ENCODE data around the gene SRD5A3. TPM values are rescaled to one million over a fixed set of nuclear protein-coding genes. Genes with fewer than 3 reads are reported as not detected.

The SRD5A3 gene
- total RNA-seq: 10 to 100 TPM; 19.2 to 19.7 TPM

DNA sequence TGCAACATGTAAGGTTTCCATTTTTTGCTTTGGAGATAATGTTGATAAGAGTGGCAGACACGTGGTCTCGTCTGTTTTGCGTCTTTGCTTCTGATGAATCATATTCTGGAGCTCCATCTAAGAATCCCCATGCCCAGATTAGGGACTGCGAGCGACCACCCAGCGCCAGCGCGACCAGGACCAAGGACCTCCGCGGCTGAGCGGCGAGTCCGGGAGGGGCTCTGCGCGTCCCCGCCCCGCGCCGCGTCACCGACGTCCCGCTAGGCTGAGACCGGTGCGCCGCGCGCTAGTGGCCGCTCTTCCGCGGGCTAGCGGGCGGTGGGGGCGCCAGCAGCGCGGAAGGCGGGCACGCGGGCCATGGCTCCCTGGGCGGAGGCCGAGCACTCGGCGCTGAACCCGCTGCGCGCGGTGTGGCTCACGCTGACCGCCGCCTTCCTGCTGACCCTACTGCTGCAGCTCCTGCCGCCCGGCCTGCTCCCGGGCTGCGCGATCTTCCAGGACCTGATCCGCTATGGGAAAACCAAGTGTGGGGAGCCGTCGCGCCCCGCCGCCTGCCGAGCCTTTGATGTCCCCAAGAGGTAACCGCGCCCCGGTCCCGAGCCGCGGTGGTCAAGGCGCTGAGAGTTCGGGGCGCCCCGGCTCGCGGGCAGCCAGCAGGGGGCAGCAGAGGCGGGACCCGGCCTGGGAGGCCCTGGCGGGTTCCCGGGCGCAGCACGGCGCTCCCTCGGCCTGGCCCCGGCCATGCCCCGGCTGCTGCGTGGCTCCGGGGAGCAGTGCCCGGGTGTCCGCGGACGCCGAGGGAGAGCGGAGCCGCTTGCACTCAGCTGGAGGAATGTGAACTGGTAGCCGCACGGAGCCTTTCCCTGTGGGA, at the start of gene SRD5A3:
Gene SRD5A3 (plus strand): TSS at position 263 of the 871 bp plus-strand sequence. CDS start 95 bp downstream, at position 358.
- Mint-ChIP-seq H3K4me3 (peak within 1 kb of the TSS; percentile 82), H3K4me1 (ENCODE audit: low read depth) (peaks cover 28% of the 10 kb centered on the region), H3K36me3 (no peaks in the 10 kb centered on the region), H3K9me3 (no peaks in the 10 kb centered on the region), H3K27me3 (no peaks in the 10 kb centered on the region), H3K27ac (peak within 1 kb of the TSS; percentile 84)
- intact Hi-C loops (cut with micrococcal nuclease): loop anchor here (1.0 to 5.0 kb wide), 7 partner anchors 49 to 602 kb away; partner anchors contain the start of genes CEP135, CLOCK, EXOC1 and TMEM165
- ChIA-PET POLR2A (interaction anchor here (1.1 to 3.4 kb wide), 3 partner anchors 10 to 200 kb away, joined by 4 to 10 read pairs (median 4); partner anchors contain the start of gene TMEM165), CTCF (interaction anchor here (0.6 to 4.2 kb wide), 39 partner anchors 8 to 1112 kb away, joined by 3 to 53 read pairs (median 4); partner anchors contain the start of genes CEP135 and TMEM165)
- peak; percentile 85 for DNase-seq

DNA sequence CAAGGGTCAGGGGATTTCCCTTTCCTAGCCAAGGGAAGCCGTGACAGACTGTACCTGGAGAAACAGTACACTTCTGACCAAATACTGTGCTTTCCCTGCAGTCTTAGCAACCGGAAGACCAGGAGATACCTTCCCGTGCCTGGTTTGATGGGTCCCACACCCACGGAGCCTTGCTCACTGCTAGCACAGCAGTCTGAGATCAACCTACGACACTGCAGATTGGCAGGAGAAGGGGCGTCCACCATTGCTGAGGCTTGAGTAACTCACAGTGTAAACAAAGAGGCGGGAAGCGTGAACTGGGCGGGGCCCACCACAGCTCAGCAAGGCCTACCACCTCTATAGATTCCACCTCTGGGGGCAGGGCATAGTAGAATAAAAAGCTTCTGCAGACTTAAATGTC, 48.7 kb upstream of the SRD5A3 start:
- ChIA-PET POLR2A (interaction anchor here (1.2 kb wide), 1 partner anchor 932 kb away, joined by 3 read pairs; no protein-coding TSS in a partner anchor), CTCF (no interaction called here)
- Mint-ChIP-seq H3K27ac (no peak overlapping the region), H3K4me1 (ENCODE audit: low read depth) (no peaks in the 10 kb centered on the region), H3K27me3 (peaks cover 16% of the 10 kb centered on the region), H3K9me3 (no peaks in the 10 kb centered on the region), H3K4me3 (no peak overlapping the region), H3K36me3 (no peaks in the 10 kb centered on the region)
- intact Hi-C loops (cut with micrococcal nuclease): no loop called here
- DNase-seq: no peak

DNA sequence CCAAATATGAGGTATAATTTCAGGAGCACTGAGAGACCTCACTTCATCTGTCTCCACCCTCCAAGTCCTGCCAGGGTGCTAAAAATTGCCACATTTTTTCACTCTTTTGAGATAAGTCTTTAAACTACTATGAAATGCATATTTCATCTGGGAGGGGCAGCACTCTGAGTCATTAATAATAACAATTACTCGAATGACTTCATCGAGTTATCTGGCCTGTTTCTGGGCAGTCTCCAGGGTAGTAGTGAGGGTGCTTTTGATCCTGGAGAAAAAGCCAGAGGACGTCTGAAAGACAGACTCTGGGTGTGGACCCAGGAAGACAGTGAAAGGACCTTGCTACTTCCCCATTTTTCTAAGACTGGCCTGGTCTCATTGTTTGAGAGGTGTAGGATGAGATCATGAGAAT, 42.3 kb upstream of the SRD5A3 start:
- Mint-ChIP-seq H3K9me3 (no peaks in the 10 kb centered on the region), H3K27me3 (peaks cover 5% of the 10 kb centered on the region), H3K36me3 (no peaks in the 10 kb centered on the region), H3K27ac (no peak overlapping the region), H3K4me3 (no peak overlapping the region), H3K4me1 (ENCODE audit: low read depth) (no peaks in the 10 kb centered on the region)
- intact Hi-C loops (cut with micrococcal nuclease): no loop called here
- no peak for DNase-seq
- ChIA-PET CTCF (interaction anchor here (1.2 kb wide), 1 partner anchor 9 kb away, joined by 9 read pairs; no protein-coding TSS in a partner anchor), POLR2A (no interaction called here)

DNA sequence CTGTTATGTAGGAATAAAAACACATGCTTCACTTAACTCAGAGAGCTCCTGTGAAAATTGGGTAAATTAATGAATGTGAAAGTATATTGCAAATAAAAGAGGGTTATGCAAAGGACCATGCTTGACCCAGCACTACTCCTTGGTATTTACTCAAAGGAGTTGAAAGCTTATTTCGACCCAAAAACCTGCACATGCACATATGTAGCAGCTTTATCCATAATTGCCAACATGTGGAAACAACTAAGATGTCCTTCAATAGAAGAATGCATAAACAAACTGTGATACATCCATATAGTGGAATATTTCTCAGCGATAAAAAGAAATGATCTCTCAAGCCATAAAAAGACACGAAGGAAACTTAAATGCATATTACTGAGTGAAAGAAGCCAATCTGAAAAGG, 41.7 kb upstream of the SRD5A3 start:
- H3K4me1 Mint-ChIP-seq (ENCODE audit: low read depth): no peaks in the 10 kb centered on the region
- H3K4me3 Mint-ChIP-seq: no peak overlapping the region
- H3K27ac Mint-ChIP-seq: no peak overlapping the region
- H3K27me3 Mint-ChIP-seq: peaks cover 5% of the 10 kb centered on the region
- intact Hi-C loops (cut with micrococcal nuclease): no loop called here
- no peaks in the 10 kb centered on the region for H3K9me3 Mint-ChIP-seq
- no peak for DNase-seq
- CTCF ChIA-PET: interaction anchor here (1.2 kb wide), 1 partner anchor 8 kb away, joined by 9 read pairs; no protein-coding TSS in a partner anchor
- POLR2A ChIA-PET: no interaction called here
- H3K36me3 Mint-ChIP-seq: no peaks in the 10 kb centered on the region

DNA sequence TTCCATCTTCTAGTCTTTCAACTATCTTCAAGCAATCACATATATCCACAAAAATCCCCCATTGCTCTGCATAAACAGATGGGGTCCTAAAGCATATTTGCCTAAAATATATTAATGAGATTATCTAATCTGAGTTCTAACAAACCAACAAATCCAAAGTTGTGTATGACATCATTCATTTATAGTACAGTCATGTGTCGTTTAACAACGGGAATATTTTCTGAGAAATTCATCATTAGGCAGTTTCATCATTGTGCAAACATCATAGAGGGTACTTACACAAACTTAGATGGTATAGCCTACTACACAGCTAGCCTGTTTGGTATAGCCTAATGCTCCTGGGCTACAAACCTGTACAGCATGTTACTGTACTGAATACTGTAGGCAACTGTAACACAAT, 38.0 kb upstream of the SRD5A3 start:
- intact Hi-C loops (cut with micrococcal nuclease): no loop called here
- POLR2A ChIA-PET: no interaction called here
- no peaks in the 10 kb centered on the region for H3K36me3 Mint-ChIP-seq
- H3K9me3 Mint-ChIP-seq: peaks cover 1% of the 10 kb centered on the region
- no peak overlapping the region for H3K27ac Mint-ChIP-seq
- peaks cover 2% of the 10 kb centered on the region for H3K4me1 Mint-ChIP-seq (ENCODE audit: low read depth)
- H3K27me3 Mint-ChIP-seq: peaks cover 2% of the 10 kb centered on the region
- H3K4me3 Mint-ChIP-seq: no peak overlapping the region
- CTCF ChIA-PET: no interaction called here
- no peak for DNase-seq

DNA sequence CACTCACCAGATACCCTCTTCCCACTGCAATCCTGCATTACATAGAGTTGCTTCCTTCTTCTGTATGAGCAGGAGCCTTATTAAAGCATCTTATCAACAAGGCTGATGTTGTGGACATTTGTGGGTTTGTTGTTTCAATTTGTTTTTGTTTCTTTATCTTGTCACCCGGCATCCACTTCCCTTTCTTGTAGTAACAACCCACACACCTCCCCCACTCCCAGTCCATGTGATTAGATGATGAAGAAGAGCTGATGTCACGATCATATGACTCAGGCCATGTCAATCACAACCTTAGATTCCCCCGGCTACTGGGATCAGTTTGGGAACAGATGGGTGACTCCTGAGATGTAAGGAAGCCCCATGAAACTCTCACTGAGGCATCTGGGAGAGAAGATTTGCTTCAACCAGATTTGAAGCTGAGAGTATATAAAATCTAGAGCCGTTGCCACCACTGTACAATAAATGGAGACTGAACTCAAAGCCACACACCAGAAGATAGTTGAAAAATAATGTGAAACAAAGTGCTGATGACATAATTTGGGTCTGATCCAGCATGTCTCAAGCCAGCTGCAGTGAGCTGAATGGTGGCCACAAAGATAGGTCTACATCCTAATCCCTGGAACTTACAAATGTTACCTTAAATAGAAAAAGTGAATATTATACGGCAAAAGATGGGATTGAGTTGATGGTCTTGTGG, 34.1 kb upstream of the SRD5A3 start:
- Mint-ChIP-seq H3K36me3 (no peaks in the 10 kb centered on the region), H3K27me3 (peaks cover 2% of the 10 kb centered on the region), H3K4me1 (ENCODE audit: low read depth) (peaks cover 2% of the 10 kb centered on the region), H3K9me3 (peaks cover 2% of the 10 kb centered on the region), H3K27ac (no peak overlapping the region), H3K4me3 (no peak overlapping the region)
- DNase-seq: no peak
- intact Hi-C loops (cut with micrococcal nuclease): loop anchor here (10.0 kb wide), 2 partner anchors 423 to 993 kb away; no protein-coding TSS in a partner anchor
- POLR2A ChIA-PET: no interaction called here
- CTCF ChIA-PET: interaction anchor here (0.7 to 3.3 kb wide), 14 partner anchors 8 to 1682 kb away, joined by 3 to 26 read pairs (median 4); no protein-coding TSS in a partner anchor

DNA sequence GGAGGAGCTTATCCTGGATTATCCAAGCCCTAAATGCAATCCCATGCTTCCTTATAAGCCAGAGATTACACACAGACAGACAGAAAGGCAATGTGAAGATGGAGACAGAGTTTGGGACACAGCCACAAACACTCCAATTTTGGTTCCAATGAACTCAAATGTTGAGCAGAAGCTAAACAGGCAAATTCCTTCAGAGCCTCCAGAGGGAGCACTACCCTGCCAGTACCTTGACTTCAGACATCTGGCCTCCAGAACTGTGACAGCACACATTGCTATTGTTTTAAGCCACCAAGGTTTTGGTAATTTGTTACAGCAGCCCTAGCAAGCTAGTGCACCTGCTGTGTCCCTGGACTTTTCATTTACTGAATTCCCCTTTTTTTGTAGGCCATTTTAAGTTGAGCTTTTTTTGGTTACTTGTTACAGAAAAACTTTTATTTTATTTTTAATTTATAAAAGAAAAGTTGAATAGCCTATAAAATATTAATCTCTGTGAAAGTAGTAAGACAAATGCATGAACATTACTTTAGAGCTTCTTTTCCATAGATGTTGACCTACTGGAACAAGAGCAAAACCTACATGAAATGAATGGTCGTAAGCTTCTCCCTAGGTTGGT, 33.4 kb upstream of the SRD5A3 start:
- ChIA-PET CTCF (interaction anchor here (0.6 to 3.3 kb wide), 16 partner anchors 9 to 1681 kb away, joined by 3 to 26 read pairs (median 4); no protein-coding TSS in a partner anchor), POLR2A (no interaction called here)
- peak; percentile 44 for DNase-seq
- no peaks in the 10 kb centered on the region for H3K36me3 Mint-ChIP-seq
- peaks cover 2% of the 10 kb centered on the region for H3K9me3 Mint-ChIP-seq
- H3K4me1 Mint-ChIP-seq (ENCODE audit: low read depth): peaks cover 5% of the 10 kb centered on the region
- no peak overlapping the region for H3K4me3 Mint-ChIP-seq
- peaks cover 2% of the 10 kb centered on the region for H3K27me3 Mint-ChIP-seq
- intact Hi-C loops (cut with micrococcal nuclease): loop anchor here (10.0 kb wide), 2 partner anchors 422 to 992 kb away; no protein-coding TSS in a partner anchor
- no peak overlapping the region for H3K27ac Mint-ChIP-seq

DNA sequence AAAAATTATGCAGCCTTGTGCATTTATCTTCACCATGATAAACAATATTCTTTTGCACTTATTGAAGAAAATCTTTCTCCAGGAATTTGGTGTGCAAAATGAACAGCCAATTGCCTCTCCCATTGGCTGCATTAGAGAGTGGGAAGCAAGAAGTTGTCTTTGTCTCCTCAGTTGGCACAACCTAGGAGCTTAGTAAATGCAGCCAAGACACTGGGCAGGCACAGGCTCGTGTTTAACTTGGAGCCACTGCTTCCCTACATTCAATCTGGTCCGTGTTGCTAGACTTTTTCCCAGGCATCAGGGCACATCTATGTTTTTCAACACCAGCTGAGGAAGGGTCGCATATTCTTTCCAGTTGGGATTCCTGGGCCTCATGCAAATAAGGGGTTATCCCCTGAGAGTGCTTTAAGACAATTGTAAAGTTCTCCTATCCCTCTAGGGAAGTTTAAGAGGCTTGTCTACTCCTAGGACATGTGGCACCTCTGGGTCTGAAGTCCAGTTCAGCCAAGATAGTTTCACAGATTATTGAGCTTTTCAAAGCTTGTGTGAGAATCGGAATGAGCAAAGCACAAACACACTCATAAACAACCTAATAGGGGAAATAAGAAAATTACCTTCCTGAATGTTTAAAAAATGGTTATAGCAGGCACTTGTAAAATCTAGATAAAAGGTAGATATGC, 31.8 kb upstream of the SRD5A3 start:
- DNase-seq: no peak
- intact Hi-C loops (cut with micrococcal nuclease): loop anchor here (10.0 kb wide), 2 partner anchors 421 to 991 kb away; no protein-coding TSS in a partner anchor
- Mint-ChIP-seq H3K4me1 (ENCODE audit: low read depth) (peaks cover 21% of the 10 kb centered on the region), H3K27ac (no peak overlapping the region), H3K36me3 (no peaks in the 10 kb centered on the region), H3K27me3 (peaks cover 2% of the 10 kb centered on the region), H3K9me3 (peaks cover 2% of the 10 kb centered on the region), H3K4me3 (no peak overlapping the region)
- POLR2A ChIA-PET: no interaction called here
- CTCF ChIA-PET: no interaction called here

DNA sequence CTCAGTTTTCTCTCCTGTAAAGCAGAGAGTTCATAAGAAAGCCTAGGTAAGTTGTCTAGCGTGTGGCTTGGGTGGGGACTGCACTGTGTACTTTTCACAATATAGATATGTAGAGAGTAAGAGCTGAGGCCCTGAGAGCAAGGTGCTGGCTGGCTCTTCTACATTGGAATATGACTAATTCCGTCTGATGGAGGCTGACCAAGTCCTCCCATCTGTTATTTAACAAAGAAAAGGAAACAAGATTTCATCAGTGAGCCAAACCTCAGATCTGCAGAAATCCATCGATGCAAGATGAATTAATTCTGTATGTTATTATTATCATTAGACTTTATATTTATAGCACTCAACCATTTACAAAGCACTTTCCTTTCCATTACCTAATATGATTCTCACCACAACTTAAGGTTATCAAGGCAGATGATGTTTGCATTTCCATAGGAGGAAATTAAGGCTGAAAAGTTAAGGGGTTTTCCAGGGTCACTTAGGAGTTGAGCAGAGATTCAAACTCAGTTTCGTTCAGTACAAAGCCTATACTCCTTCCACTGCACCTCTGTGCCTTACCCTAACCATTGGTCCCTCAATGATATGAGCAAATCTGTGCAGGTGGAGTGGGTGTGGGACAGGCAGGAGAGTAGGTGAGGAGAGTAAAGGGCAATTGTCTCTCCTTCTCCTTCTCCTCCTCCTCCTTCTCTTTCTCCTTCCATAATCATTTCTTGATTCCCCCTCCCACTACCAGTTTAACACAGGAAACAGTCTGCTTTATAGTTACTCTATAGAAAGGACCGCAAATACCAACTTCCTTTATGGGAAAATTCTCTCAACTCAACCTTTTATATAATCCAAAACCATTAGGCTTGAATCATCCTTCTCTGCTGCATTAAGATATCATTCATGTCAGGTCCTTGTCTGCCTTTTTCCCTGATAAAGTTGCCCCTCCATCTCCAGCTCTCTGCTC, 27.6 kb upstream of the SRD5A3 start:
- Mint-ChIP-seq H3K27me3 (no peaks in the 10 kb centered on the region), H3K9me3 (no peaks in the 10 kb centered on the region), H3K27ac (peak overlapping the region; percentile 31), H3K4me3 (no peak overlapping the region), H3K4me1 (ENCODE audit: low read depth) (peaks cover 29% of the 10 kb centered on the region), H3K36me3 (no peaks in the 10 kb centered on the region)
- CTCF ChIA-PET: interaction anchor here (0.7 to 1.2 kb wide), 3 partner anchors 134 to 510 kb away, joined by 3 read pairs; no protein-coding TSS in a partner anchor
- POLR2A ChIA-PET: no interaction called here
- DNase-seq: peak; percentile 22
- intact Hi-C loops (cut with micrococcal nuclease): loop anchor here (1.0 to 10.0 kb wide), 4 partner anchors 232 to 996 kb away; no protein-coding TSS in a partner anchor

DNA sequence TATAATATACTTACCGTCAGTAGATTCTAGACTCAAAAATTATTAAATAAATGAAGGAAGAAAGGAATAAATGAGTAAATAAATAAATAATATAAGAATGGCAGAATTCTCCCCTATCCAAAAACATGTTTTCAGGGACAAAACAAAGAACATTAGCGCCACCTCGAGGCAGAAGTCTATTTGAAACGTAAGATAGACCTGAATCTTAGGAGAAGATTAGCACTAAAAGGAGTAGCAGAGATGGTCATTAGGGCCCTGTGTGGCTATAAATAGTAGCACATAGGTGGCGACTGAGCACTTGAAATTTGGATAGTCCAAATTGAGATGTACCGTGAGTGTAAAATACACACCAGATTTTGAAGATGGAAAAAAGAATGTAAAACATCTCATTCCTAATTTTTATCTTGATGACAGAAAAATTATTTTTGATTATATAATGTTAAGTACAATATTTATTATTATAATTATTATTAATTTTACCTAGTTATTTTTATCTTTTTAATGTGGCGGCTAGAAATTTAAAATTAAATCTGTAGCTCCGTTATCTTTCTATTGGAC, 24.3 kb upstream of the SRD5A3 start:
- intact Hi-C loops (cut with micrococcal nuclease): loop anchor here (1.0 to 5.0 kb wide), 3 partner anchors 137 to 639 kb away; no protein-coding TSS in a partner anchor
- H3K27ac Mint-ChIP-seq: no peak overlapping the region
- no peaks in the 10 kb centered on the region for H3K9me3 Mint-ChIP-seq
- ChIA-PET POLR2A (no interaction called here), CTCF (interaction anchor here (0.8 to 3.6 kb wide), 11 partner anchors 8 to 937 kb away, joined by 3 to 26 read pairs (median 4); no protein-coding TSS in a partner anchor)
- H3K4me1 Mint-ChIP-seq (ENCODE audit: low read depth): peaks cover 29% of the 10 kb centered on the region
- peaks cover 2% of the 10 kb centered on the region for H3K27me3 Mint-ChIP-seq
- DNase-seq: peak; percentile 72
- no peak overlapping the region for H3K4me3 Mint-ChIP-seq
- H3K36me3 Mint-ChIP-seq: no peaks in the 10 kb centered on the region

Measured in activated CD4-positive, alpha-beta memory T cell treated with anti-CD3 and anti-CD28 coated beads for 36 hours (primary cell).